HL-60 (cell line): ENCODE measurements around the gene CEP164.
A peak's percentile ranks its signal among the peaks of the same experiment; 100 is the strongest.

Experiments
- DNase-seq, 2 experiments: peaks; one replicate each; pipeline ENCODE4 v3.0.0-alpha.2; 2010 to 2020; ENCODE audit warnings: low read depth in 1 of 2, low spot score in 1 of 2
- H3K27ac ChIP-seq: fragments of 250-450 bp; sonication (Bioruptor Pico); replicated peaks from 2 replicates; pipeline ENCODE4 v1.5.1; 2020; ENCODE audit warnings: mild to moderate bottlenecking, moderate library complexity
- H3K27me3 ChIP-seq: fragments of 250-450 bp; sonication (Bioruptor Pico); 2 replicates; pipeline ENCODE4 v1.5.1; 2021; ENCODE audit warnings: mild to moderate bottlenecking, moderate library complexity; ENCODE audit not compliant: insufficient read depth, poor library complexity, severe bottlenecking
- H3K4me3 ChIP-seq: replicated peaks from 2 replicates; pipeline ENCODE4 v1.5.1; 2011; ENCODE audit warnings: mild to moderate bottlenecking, control low read depth, low read length; ENCODE audit not compliant: insufficient read depth
- GABPA ChIP-seq: IDR thresholded peaks from 2 replicates; pipeline ENCODE4 v1.6.1; 2012; ENCODE audit warnings: low read depth
- POLR2AphosphoS5 ChIP-seq: IDR thresholded peaks from 2 replicates; pipeline ENCODE4 v1.6.1; 2012; ENCODE audit warnings: low read depth
- SPI1 ChIP-seq: IDR thresholded peaks from 2 replicates; pipeline ENCODE4 v1.6.1; 2012; ENCODE audit warnings: low read depth, mild to moderate bottlenecking, borderline replicate concordance
- TF ChIP-seq, protein P1 (sequence below): IDR thresholded peaks from one replicate; pipeline ENCODE4 v1.5.1; 2011; ENCODE audit warnings: low read length, control low read depth, inconsistent platforms; ENCODE audit not compliant: insufficient read depth
- TF ChIP-seq, protein P2 (sequence below): IDR thresholded peaks from 2 replicates; pipeline ENCODE4 v1.6.1; 2012; ENCODE audit warnings: low read depth; ENCODE audit not compliant: insufficient replicate concordance

CEP164 gene

DNA sequence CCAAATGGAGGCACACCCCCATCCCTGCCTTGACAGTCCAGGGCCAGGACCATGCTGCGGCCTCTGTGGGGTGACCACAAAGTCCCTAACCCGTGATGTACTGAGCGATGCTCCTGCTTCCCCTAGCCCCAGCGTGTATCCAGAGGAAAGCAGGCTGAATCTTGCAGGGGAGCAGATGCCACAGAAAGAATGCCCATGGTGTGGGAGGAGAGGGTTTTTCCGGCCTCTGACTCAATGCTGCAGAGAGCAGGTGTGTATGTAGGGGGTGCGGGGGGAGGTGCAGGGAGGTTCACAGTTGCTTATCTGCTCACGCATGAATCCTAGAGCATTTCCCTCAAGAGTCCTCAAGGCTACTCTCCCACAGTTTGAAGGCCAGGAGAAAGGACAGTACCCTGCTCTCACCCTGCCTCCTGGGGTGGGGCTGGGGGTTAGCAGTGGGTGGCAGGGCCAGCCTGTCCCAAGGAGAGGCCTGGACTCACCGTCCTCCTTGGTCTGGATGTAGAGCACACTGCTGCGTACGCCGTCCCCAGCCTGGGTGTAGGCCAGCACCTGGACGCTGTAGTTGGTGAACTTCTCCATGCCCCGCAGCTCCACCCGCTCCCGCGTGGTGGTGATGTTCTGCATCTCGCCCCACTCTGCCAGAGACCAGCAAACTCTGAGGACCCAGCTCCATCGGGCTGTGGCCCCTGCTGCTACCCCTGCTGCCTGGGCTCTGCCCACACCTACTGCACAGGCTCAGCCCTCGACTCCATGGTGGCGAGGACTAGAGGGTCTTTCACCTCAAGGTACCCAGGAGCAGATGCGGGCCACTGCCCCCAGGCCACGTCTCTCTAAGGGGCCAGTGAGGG, 130.8 kb downstream of the CEP164 start:
- Histone ChIP-seq H3K27me3 (no peaks in the 10 kb centered on the region), H3K4me3 (no peak overlapping the region), H3K27ac (no peak overlapping the region)
- DNase-seq, result no peak
- TF ChIP-seq POLR2AphosphoS5, result no peak
- TF ChIP-seq, protein P1, sequence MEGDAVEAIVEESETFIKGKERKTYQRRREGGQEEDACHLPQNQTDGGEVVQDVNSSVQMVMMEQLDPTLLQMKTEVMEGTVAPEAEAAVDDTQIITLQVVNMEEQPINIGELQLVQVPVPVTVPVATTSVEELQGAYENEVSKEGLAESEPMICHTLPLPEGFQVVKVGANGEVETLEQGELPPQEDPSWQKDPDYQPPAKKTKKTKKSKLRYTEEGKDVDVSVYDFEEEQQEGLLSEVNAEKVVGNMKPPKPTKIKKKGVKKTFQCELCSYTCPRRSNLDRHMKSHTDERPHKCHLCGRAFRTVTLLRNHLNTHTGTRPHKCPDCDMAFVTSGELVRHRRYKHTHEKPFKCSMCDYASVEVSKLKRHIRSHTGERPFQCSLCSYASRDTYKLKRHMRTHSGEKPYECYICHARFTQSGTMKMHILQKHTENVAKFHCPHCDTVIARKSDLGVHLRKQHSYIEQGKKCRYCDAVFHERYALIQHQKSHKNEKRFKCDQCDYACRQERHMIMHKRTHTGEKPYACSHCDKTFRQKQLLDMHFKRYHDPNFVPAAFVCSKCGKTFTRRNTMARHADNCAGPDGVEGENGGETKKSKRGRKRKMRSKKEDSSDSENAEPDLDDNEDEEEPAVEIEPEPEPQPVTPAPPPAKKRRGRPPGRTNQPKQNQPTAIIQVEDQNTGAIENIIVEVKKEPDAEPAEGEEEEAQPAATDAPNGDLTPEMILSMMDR, result no peak
- TF ChIP-seq, protein P2, sequence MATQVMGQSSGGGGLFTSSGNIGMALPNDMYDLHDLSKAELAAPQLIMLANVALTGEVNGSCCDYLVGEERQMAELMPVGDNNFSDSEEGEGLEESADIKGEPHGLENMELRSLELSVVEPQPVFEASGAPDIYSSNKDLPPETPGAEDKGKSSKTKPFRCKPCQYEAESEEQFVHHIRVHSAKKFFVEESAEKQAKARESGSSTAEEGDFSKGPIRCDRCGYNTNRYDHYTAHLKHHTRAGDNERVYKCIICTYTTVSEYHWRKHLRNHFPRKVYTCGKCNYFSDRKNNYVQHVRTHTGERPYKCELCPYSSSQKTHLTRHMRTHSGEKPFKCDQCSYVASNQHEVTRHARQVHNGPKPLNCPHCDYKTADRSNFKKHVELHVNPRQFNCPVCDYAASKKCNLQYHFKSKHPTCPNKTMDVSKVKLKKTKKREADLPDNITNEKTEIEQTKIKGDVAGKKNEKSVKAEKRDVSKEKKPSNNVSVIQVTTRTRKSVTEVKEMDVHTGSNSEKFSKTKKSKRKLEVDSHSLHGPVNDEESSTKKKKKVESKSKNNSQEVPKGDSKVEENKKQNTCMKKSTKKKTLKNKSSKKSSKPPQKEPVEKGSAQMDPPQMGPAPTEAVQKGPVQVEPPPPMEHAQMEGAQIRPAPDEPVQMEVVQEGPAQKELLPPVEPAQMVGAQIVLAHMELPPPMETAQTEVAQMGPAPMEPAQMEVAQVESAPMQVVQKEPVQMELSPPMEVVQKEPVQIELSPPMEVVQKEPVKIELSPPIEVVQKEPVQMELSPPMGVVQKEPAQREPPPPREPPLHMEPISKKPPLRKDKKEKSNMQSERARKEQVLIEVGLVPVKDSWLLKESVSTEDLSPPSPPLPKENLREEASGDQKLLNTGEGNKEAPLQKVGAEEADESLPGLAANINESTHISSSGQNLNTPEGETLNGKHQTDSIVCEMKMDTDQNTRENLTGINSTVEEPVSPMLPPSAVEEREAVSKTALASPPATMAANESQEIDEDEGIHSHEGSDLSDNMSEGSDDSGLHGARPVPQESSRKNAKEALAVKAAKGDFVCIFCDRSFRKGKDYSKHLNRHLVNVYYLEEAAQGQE, result no peak
- TF ChIP-seq SPI1, result no peak
- TF ChIP-seq GABPA, result no peak

DNA sequence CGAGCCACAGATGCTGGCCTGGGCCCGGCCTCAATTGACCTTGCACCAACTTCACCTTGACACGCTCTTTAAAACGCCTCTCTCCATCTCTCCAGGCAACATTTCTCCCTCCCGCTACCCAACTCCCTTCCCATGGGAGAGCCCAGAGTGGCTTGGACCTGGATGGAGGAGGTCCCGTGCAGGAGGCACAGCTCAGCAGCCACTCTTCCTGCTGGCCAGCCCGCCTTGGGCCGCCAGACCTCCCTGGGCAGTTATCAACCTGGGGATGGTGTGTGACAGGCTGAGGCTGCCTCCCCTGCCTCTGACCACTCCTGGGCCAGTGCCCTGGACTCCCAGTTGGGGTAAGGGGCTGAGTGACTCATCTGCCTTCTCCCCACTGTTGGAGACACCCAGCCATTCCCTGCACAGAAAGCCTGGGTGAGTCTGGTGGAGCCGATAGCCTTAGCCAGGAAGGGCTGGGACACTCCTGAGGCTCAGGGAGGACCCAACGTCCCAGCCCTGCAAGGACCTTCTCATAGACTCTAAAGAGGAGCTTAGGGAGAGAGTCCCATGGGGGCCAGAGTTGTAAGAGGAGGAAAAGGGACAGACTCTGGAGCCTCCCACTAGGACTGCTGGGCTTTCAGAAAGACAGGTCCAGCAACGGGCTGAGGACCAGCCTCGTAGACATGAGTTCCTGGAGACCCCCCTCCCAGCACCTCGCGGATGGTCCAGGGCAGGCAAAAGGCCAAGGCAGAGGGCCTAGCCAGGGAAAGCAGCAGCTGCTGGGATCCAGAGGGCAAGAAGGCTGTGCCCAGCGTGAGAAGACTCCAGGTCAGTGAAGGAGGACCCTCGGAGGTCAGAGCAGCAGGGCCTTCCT, 131.7 kb downstream of the CEP164 start:
- no peak overlapping the region for H3K27ac ChIP-seq

DNA sequence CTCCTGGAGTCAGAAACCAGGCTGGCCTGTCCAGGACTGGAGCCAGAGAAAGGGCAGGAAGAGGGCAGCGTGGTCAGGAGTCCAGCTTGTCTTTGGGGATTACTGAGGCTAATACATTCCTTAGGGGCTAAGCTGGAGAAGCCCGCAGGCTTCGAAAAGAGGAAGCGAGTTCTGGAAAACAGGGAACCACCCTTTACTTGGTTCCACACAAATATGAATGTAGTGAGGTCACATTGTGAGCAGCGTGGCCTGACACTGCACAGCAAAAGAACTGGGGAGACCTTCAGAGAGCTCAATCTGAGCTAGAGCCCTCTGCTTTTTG, 132.3 kb downstream of the CEP164 start:
- no peak overlapping the region for H3K27ac ChIP-seq
- H3K27me3 ChIP-seq, result no peaks in the 10 kb centered on the region
- DNase-seq, result peak in 1 of 2 experiments; percentile 12
- H3K4me3 ChIP-seq, result no peak overlapping the region
- peak; percentile 67; the same call in 1 of the 2 replicates for TF ChIP-seq SPI1
- TF ChIP-seq, protein P1, result no peak
- TF ChIP-seq GABPA, result no peak

More for the DNA sequence above, 131.7 kb downstream of the CEP164 start:
- DNase-seq, result no peak
- TF ChIP-seq GABPA, result no peak
- no peak for TF ChIP-seq POLR2AphosphoS5
- TF ChIP-seq, protein P1, result no peak
- no peak for TF ChIP-seq SPI1
- TF ChIP-seq, protein P2, result no peak
- Histone ChIP-seq H3K4me3 (no peak overlapping the region), H3K27me3 (no peaks in the 10 kb centered on the region)
